Activated CD4-positive, alpha-beta T cell treated with anti-CD3 and anti-CD28 coated beads, Interleukin-2, amount 10 ng/mL, durations not matched to agents 24 days and 14 days (primary cell): Measurements from ENCODE around the gene PRKAG2. TPM values are rescaled to one million over a fixed set of nuclear protein-coding genes. Genes with fewer than 3 reads are reported as not detected.

Experiments
- DNase-seq: peaks from one replicate; pipeline ENCODE4 v3.0.0; 2022
- H3K27ac Mint-ChIP-seq: one replicate; pipeline ENCODE4 v1.8.0; 2022; ENCODE audit warnings: mild to moderate bottlenecking, mixed read lengths
- H3K27me3 Mint-ChIP-seq: one replicate; pipeline ENCODE4 v1.8.0; 2022; ENCODE audit warnings: mixed read lengths
- H3K36me3 Mint-ChIP-seq: one replicate; pipeline ENCODE4 v1.8.0; 2022; ENCODE audit warnings: low read depth, mild to moderate bottlenecking, mixed read lengths
- H3K4me1 Mint-ChIP-seq: one replicate; pipeline ENCODE4 v1.8.0; 2021; ENCODE audit warnings: mixed read lengths
- H3K4me3 Mint-ChIP-seq: one replicate; pipeline ENCODE4 v1.8.0; 2022; ENCODE audit warnings: mild to moderate bottlenecking, moderate library complexity, mixed read lengths
- H3K9me3 Mint-ChIP-seq: one replicate; pipeline ENCODE4 v1.8.0; 2021; ENCODE audit warnings: mixed read lengths
- intact Hi-C: fragments of 100-400 bp; cut with micrococcal nuclease; formaldehyde crosslinking; loops from one replicate; pipeline ENCODE4 v1.15.1; 2023
- total RNA-seq: library from RNA; stranded (reverse); gene quantifications from 2 replicates; pipeline ENCODE4 v1.2.3, GENCODE V29; 2022

Gene PRKAG2
- total RNA-seq, 1 donor from 2014 or later, result 14.3 TPM

- no peaks in the 10 kb centered on the region for H3K4me1 Mint-ChIP-seq
- no peaks in the 10 kb centered on the region for H3K36me3 Mint-ChIP-seq
- no peak for DNase-seq
- H3K4me3 Mint-ChIP-seq, result no peak overlapping the region
- no peaks in the 10 kb centered on the region for H3K9me3 Mint-ChIP-seq
- intact Hi-C loops, result no loop called here
- H3K27ac Mint-ChIP-seq, result no peak overlapping the region
- no peaks in the 10 kb centered on the region for H3K27me3 Mint-ChIP-seq
Observed at GRCh38 chr7:151711435-151711872, 165.5 kb downstream of the PRKAG2 start.

- H3K4me3 Mint-ChIP-seq, result no peak overlapping the region
- intact Hi-C loops, result no loop called here
- H3K36me3 Mint-ChIP-seq, result no peaks in the 10 kb centered on the region
- no peaks in the 10 kb centered on the region for H3K27me3 Mint-ChIP-seq
- no peak for DNase-seq
- H3K27ac Mint-ChIP-seq, result no peak overlapping the region
- H3K9me3 Mint-ChIP-seq, result no peaks in the 10 kb centered on the region
- H3K4me1 Mint-ChIP-seq, result no peaks in the 10 kb centered on the region
Observed at GRCh38 chr7:151710646-151711434, 166.1 kb downstream of the PRKAG2 start.

- Mint-ChIP-seq H3K4me1 (peaks cover 3% of the 10 kb centered on the region), H3K4me3 (no peak overlapping the region), H3K9me3 (no peaks in the 10 kb centered on the region), H3K27ac (no peak overlapping the region), H3K27me3 (no peaks in the 10 kb centered on the region), H3K36me3 (no peaks in the 10 kb centered on the region)
- intact Hi-C loops, result no loop called here
- no peak for DNase-seq
Observed at GRCh38 chr7:151710121-151710640, 166.7 kb downstream of the PRKAG2 start.

GRCh38 chr7:151709141-151710038 lies 167.5 kb downstream of the PRKAG2 start:
- no peaks in the 10 kb centered on the region for H3K36me3 Mint-ChIP-seq
- intact Hi-C loops, result no loop called here
- peaks cover 3% of the 10 kb centered on the region for H3K4me1 Mint-ChIP-seq
- H3K27ac Mint-ChIP-seq, result no peak overlapping the region
- H3K27me3 Mint-ChIP-seq, result no peaks in the 10 kb centered on the region
- no peak overlapping the region for H3K4me3 Mint-ChIP-seq
- no peak for DNase-seq
- H3K9me3 Mint-ChIP-seq, result no peaks in the 10 kb centered on the region

GRCh38 chr7:151708610-151709009 lies 168.3 kb downstream of the PRKAG2 start:
- H3K4me3 Mint-ChIP-seq, result no peak overlapping the region
- H3K36me3 Mint-ChIP-seq, result no peaks in the 10 kb centered on the region
- H3K27ac Mint-ChIP-seq, result no peak overlapping the region
- DNase-seq, result no peak
- no peaks in the 10 kb centered on the region for H3K27me3 Mint-ChIP-seq
- no peaks in the 10 kb centered on the region for H3K9me3 Mint-ChIP-seq
- peaks cover 3% of the 10 kb centered on the region for H3K4me1 Mint-ChIP-seq
- intact Hi-C loops, result no loop called here

GRCh38 chr7:151707757-151708156 lies 169.2 kb downstream of the PRKAG2 start:
- Mint-ChIP-seq H3K27ac (no peak overlapping the region), H3K9me3 (no peaks in the 10 kb centered on the region), H3K4me3 (no peak overlapping the region), H3K27me3 (no peaks in the 10 kb centered on the region), H3K36me3 (no peaks in the 10 kb centered on the region), H3K4me1 (peaks cover 3% of the 10 kb centered on the region)
- intact Hi-C loops, result no loop called here
- DNase-seq, result no peak

GRCh38 chr7:151707105-151707469 lies 169.8 kb downstream of the PRKAG2 start:
- Mint-ChIP-seq H3K36me3 (no peaks in the 10 kb centered on the region), H3K9me3 (no peaks in the 10 kb centered on the region), H3K27me3 (no peaks in the 10 kb centered on the region), H3K27ac (no peak overlapping the region), H3K4me1 (peaks cover 3% of the 10 kb centered on the region), H3K4me3 (no peak overlapping the region)
- intact Hi-C loops, result no loop called here
- no peak for DNase-seq

GRCh38 chr7:151706277-151707104 lies 170.4 kb downstream of the PRKAG2 start:
- no peak for DNase-seq
- Mint-ChIP-seq H3K27ac (no peak overlapping the region), H3K36me3 (no peaks in the 10 kb centered on the region), H3K4me1 (peaks cover 3% of the 10 kb centered on the region), H3K9me3 (no peaks in the 10 kb centered on the region), H3K4me3 (no peak overlapping the region), H3K27me3 (no peaks in the 10 kb centered on the region)
- intact Hi-C loops, result no loop called here

GRCh38 chr7:151705636-151706276 lies 171.2 kb downstream of the PRKAG2 start:
- Mint-ChIP-seq H3K27ac (no peak overlapping the region), H3K9me3 (no peaks in the 10 kb centered on the region), H3K36me3 (no peaks in the 10 kb centered on the region), H3K27me3 (no peaks in the 10 kb centered on the region), H3K4me1 (peaks cover 3% of the 10 kb centered on the region), H3K4me3 (peak overlapping the region; percentile 39)
- intact Hi-C loops, result no loop called here
- peak; percentile 67 for DNase-seq

GRCh38 chr7:151704960-151705635 lies 171.8 kb downstream of the PRKAG2 start:
- Mint-ChIP-seq H3K4me1 (peaks cover 3% of the 10 kb centered on the region), H3K27ac (no peak overlapping the region), H3K9me3 (no peaks in the 10 kb centered on the region), H3K4me3 (no peak overlapping the region), H3K27me3 (no peaks in the 10 kb centered on the region), H3K36me3 (no peaks in the 10 kb centered on the region)
- intact Hi-C loops, result no loop called here
- DNase-seq, result no peak

- peaks cover 3% of the 10 kb centered on the region for H3K4me1 Mint-ChIP-seq
- no peak overlapping the region for H3K27ac Mint-ChIP-seq
- no peaks in the 10 kb centered on the region for H3K9me3 Mint-ChIP-seq
- no peaks in the 10 kb centered on the region for H3K27me3 Mint-ChIP-seq
- no peak overlapping the region for H3K4me3 Mint-ChIP-seq
- intact Hi-C loops, result no loop called here
- H3K36me3 Mint-ChIP-seq, result no peaks in the 10 kb centered on the region
- no peak for DNase-seq
Observed at GRCh38 chr7:151704299-151704959, 172.5 kb downstream of the PRKAG2 start.

- intact Hi-C loops, result no loop called here
- H3K36me3 Mint-ChIP-seq, result no peaks in the 10 kb centered on the region
- no peak for DNase-seq
- no peaks in the 10 kb centered on the region for H3K27me3 Mint-ChIP-seq
- no peaks in the 10 kb centered on the region for H3K9me3 Mint-ChIP-seq
- no peak overlapping the region for H3K4me3 Mint-ChIP-seq
- H3K4me1 Mint-ChIP-seq, result peaks cover 3% of the 10 kb centered on the region
- H3K27ac Mint-ChIP-seq, result no peak overlapping the region
Observed at GRCh38 chr7:151702961-151703360, 174.0 kb downstream of the PRKAG2 start.
